HG02973 (cell line): ENCODE results near the gene SULT1C3.
"Not testable (repeated sequence)": the region's sequence is repeated elsewhere in the genome, so short reads cannot be mapped to it uniquely, and the experiment has no call there.

Experiments used
- ATAC-seq: cut with Tn5 transposase; IDR thresholded peaks from one replicate; pipeline ENCODE4 v1.9.1; 2021; ENCODE audit warnings: moderate library complexity; ENCODE audit not compliant: unreplicated experiment

SULT1C3 gene

DNA sequence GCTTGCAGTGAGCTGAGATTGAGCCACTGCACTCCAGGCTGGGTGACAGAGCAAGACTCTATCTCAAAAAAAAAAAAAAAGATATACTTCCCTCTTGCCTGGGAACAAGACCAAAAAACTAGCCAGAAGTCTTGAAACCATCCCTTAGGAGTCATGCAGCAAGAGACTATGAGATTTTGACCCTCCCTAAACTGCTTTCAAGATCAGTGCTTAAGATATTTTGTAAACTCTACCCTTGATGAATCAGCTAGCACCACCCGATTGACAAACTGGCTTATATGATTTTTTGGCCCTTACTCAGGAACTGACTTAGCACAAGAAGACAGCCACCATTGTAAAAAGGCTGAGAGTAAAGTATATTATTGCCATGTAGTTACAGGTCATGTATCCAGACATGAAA is 3.8 kb downstream of the SULT1C3 start:
- no peak for ATAC-seq

DNA sequence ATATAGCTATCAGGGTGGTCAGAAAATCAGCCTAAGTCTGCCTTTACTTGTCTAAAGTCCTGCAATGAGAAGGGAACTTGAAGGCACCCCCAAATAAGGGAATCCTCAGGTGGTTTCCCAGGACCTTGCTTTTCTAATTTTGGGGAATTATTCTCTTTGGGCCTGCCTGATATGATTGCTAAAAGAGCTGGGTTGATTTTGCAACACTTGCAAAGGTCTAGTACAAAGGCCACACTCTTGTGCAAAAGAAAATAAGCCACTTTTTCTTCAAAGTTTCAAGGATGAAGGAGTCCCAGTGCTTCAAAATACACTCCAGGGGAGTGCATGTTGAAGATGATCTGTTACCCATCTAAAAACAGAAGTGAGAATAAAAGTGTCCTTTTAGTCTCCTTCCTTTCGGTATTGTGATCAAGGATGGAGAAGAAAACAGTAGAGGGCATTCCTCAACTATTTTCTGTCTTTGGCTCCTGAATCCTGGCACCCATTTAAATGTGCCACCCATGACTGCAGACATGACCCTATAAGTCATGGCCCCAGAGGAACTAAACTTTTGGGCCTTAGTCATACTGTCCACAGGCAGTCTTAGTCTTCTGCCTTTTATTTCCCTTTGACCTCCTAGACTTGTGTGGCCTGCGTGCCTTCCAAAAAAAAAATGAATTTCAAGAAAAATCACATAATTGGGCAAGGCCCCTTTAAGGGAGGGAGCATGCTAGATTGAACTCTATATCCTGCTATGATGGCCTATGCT is 5.1 kb downstream of the SULT1C3 start:
- ATAC-seq: no peak

GRCh38 chr2:108253106-108253505 is 13.3 kb downstream of the SULT1C3 start:
- ATAC-seq: no peak

DNA sequence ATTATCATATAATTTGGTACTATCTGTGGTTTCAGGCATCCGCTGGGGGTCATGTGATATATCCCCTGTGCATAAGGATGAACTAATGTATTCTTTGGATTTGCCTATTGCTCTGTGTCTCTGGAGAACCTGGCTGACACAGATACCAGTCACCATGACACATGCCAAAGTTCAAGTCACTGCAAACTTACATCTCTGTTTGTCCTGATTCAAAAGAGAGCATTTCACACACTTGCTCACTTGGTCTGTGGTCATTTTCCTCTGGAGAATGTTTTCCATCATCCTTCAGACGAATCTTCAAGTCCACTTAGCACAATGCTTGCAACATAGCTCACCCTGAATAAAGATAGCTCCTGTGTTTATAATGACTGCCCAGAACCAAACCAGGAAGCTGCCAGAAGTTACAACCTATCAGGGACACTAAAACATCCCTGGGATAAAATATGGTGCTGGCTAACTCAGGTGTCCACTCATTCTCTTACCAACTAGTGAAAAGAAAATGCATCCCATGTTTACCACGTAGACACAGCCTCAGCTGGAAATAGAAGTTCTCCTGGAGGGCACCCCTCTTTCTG is 18.1 kb downstream of the SULT1C3 start:
- ATAC-seq: no peak

GRCh38 chr2:108260773-108261172 is 21.0 kb downstream of the SULT1C3 start:
- ATAC-seq: no peak

- ATAC-seq: no peak
These were observed 22.3 kb downstream of the SULT1C3 start for GRCh38 chr2:108262036-108262435.

DNA sequence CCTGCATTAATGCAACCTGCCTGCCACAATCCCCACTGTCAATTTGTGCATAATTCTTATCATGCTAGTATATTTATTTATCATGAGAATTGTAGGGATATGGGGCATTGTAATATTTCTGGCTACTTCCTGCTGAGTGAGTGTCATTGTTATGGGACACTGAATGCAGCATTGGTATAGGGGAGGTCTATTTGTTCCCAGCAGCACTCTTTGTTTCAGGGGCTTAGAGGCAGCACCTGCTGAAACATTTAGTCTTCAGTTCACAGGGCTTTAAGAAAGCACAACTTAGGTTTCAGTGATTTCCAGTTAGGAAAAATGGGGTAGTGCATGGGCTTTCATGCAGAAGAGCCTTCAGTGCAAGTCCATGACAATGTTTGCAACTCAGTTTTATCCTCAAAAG is 23.6 kb downstream of the SULT1C3 start:
- no peak for ATAC-seq

DNA sequence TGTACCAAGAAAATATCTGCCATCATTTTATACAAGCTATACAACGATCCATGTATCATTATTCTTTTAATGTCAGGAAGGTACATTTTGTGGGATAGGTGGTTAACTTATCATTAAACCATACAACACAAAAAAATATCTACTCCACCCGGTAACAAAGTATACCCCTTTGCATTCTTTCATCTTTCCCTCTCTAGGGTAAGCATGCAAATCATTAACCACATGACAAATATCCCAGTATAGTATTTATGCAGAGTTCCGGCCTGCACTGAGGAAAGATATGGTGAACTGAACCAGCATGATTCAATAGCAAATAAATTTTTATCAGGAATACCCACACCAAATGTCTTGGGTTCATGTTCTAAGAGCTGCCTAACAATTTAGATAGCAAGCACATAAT is 26.4 kb downstream of the SULT1C3 start:
- ATAC-seq: no peak

GRCh38 chr2:108267101-108267500 is 27.3 kb downstream of the SULT1C3 start:
- no peak for ATAC-seq

DNA sequence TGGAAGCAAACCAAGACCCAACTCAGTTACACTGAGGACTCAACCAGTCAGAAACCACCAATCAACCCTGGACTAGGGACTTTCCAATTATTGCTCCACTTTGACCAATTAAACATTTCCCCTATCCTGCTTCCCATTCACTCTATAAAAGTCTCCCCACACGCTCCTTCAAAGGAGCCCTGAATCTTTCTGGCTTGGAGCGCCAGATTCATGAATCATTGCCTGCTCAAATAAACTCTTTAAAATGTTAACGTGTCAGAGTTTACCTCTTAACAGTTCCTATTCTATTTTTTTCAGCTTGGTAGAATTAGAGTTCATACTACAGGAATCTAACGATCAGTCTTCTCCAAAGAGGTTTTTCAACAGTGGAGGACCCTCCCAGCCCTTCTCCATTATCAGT is 28.2 kb downstream of the SULT1C3 start:
- no peak for ATAC-seq

GRCh38 chr2:108270346-108270745 is 30.6 kb downstream of the SULT1C3 start:
- no peak for ATAC-seq

DNA sequence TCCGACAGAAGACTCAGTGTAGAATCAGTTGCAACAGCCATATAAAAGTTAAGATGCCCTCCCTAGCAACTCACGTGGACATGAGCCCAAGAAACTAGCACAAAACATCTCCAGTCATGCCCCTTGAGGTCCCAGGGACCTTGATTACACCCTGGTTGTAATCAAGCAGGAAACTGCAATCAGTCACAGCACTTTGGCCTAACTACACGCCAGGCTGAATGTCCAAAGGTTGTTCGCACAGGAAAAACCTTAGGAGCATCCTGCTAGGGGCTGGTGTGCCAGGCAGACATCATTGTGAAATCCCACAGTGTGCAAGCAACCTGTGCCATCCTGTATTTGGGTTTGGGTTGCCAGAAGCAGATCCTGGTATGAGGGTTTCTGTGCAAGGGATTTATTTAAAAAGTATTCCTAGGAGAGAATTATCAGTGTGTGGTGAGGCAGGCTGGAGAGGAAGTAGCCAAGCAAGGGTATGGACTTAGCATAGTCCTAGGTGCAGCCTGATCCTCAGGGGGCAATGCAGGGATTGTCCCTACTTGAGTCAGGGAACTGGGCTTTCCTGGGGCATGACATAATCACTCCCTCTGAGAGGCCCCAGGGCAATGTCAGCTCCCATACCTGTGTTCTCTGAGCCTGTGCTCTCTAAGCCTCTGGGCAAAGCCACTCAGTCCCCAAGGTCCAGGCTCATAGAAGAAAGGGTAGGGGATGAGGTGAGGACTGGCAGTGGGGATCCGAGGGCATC is 31.2 kb downstream of the SULT1C3 start:
- ATAC-seq: no peak

- no peak for ATAC-seq
These were observed 32.0 kb downstream of the SULT1C3 start for GRCh38 chr2:108271691-108272253.

GRCh38 chr2:108278631-108279030 is 38.9 kb downstream of the SULT1C3 start:
- no peak for ATAC-seq

DNA sequence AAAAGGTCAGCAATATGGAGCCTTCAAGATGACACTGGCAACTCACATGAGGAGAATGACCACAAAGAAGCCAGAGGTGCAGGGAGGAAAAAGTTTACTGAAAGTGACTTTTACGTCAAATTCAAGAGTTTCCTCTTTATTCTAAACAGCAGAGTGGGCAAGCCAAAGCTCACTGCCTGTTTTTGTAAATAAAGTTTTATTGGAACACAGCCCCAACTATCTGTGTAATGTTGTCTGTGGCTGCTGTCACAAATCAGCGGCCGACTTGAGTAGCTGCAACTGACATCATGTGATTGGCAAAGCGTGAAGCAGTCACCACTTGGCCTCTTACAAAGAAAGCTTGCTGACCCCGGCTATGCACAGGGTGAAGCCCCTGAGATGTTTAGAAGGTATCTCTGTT is 39.7 kb downstream of the SULT1C3 start:
- no peak for ATAC-seq

DNA sequence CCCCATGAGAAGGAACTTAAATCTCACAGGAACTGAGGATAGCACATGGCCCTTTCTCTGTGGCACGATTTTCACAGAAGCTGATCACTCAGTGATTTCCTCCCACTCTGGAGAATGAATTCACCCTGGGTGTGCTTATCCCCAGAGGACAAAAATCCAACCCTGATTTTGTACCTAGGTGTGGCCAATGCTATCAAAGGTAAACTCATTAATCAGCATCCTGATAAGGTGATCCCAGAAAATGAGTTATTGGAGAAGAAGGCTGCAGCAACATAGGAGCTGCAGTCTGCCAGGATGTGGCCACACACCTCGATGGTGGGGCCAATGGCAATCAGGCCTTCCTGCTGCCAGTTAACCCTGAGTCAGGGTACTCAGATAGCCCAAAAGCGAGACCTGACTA is 40.7 kb downstream of the SULT1C3 start:
- no peak for ATAC-seq

DNA sequence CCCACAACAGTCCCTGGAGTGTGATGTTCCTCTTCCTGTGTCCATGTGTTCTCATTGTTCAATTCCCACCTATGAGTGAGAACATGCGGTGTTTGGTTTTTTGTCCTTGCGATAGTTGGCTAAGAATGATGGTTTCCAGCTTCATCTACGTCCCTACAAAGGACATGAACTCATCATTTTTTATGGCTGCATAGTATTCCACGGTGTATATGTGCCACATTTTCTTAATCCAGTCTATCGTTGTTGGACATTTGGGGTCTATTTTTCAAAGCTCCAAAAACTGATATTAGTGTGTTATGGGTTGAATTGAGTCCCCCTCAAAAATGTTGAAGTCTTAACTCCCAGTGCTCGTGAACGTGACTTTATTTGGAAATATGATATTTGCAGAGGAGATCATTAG is 44.8 kb downstream of the SULT1C3 start:
- ATAC-seq: not testable (repeated sequence)

DNA sequence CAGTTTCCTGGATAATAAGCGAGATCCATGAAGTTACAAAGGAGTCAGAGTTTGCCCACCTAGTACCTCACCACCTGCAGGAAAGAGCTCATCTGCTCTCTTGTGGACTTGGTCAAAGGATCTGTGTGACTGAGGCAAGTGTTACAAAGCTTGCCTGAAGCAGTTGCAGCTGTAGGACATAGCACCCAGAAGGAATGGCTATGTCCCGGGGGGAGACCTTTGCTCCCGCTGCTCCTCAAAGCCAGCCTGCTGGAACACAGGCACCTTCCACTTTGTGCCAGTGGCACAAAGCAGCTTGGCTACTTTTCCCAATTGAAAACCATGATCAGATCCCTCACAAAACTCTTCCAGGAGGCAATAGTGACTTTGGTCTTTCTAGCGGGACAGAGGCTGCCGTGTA is 45.8 kb downstream of the SULT1C3 start:
- no peak for ATAC-seq

DNA sequence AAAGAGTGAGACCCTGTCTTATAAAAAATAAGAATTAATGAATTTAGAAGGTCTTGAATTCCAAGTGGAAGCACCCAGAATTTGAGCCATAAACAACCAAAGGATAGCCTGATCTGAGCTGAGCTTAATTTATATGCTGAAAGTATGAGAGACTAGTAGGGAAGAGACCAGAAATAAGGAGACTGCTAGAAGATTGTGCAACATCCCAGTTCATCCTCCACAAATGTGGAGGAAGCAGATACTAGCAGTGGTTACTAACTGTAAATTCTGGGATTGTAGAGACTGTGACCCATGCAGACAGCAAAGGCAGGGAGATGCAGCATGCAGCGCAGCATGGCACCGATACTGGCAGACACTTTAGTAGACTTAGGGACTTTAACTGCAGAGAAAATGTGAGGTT is 47.4 kb downstream of the SULT1C3 start:
- ATAC-seq: no peak

GRCh38 chr2:108288534-108289106 is 48.9 kb downstream of the SULT1C3 start, which contains the start of gene SULT1C2:
SULT1C2 (plus strand) TSS chr2:108288895; CDS start chr2:108293668, 4,773 bp downstream.
- no peak for ATAC-seq

- ATAC-seq: no peak
These were observed 54.1 kb downstream of the SULT1C3 start for GRCh38 chr2:108293850-108294249.
